Measurements from ENCODE around the gene STX10. TPM values are rescaled to one million over a fixed set of nuclear protein-coding genes. Genes with fewer than 3 reads are reported as not detected.

STX10 gene
- total and polyA plus RNA-seq, 2 donors (not counting 3 experiments of a cell fraction or from before 2014, with no cell fraction given): 63.1 to 91.6 TPM

DNA sequence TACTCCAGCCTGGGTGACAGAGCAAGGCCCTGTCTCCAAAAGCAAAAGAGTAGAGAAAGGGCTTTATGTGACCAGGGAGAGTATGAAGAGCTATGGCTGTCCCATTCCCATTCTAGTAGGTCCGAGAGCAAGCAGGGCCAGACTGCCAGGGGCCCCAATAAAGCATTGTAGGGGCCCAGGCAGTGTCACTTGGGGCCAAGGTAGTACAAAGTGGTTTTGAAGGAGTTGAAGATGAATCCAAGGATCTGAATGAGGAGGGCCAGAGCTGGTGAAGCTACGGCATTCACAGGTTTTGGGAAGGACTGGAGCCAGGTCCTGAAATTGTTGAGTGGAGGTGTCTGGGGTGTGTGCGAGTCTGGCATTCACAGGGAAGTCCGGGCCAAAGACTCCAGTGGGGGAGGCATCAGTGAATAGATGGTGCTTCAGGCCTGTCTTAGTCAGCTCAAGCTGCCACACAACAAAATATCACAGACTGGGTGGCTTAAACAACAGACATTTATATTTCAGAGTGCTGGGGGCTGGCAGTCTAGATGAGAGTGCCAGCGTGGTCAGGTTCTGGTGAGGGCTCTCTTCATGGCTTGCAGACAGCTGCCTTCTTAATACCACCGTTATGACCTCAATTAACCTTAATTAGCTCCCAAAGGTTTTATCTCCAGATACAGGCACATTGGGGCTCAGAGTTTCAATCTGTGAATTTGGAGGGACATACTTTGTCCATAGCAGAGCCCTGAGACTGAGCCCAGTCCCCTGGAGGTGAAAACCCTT is 22.2 kb downstream of the STX10 start:
- Histone ChIP-seq H3K4me1 (ENCODE audit: control insufficient read depth, extremely low read depth, insufficient read depth, low read length) (no peaks in the 10 kb centered on the region), H3K27ac (ENCODE audit: insufficient read depth, low read depth, low read length) (no peak overlapping the region), H3K9ac (replicated peaks; ENCODE audit: extremely low read depth, insufficient read depth, low read length) (no peak overlapping the region), H3K27me3 (ENCODE audit: control insufficient read depth in 2 of 2, insufficient read depth in 2 of 2, low read length in 2 of 2) (no peaks in the 10 kb centered on the region), H3K4me2 (ENCODE audit: insufficient read depth, low read length) (no peak overlapping the region), H3K9me3 (replicated peaks; ENCODE audit: control insufficient read depth, insufficient read depth, low read length) (no peaks in the 10 kb centered on the region), H2AFZ (ENCODE audit: low read depth, low read length) (no peak overlapping the region), H4K20me1 (replicated peaks; ENCODE audit: control insufficient read depth, extremely low read depth, insufficient read depth, low read length) (no peaks in the 10 kb centered on the region), H3K79me2 (ENCODE audit: control insufficient read depth, insufficient read depth, low read length) (peaks cover 82% of the 10 kb centered on the region), H3K36me3 (ENCODE audit: control insufficient read depth in 2 of 2, extremely low read depth in 1 of 2, insufficient read depth in 2 of 2, low read length in 2 of 2) (peaks cover 0 to 6% of the 10 kb centered on the region in 2 experiments), H3K9me1 (replicated peaks; ENCODE audit: control insufficient read depth, extremely low read depth, insufficient read depth, low read length) (no peaks in the 10 kb centered on the region), H3K4me3 (replicated peaks in 1 of 3; ENCODE audit: insufficient read depth in 1 of 3, low read depth in 1 of 3, low read length in 3 of 3) (no peak overlapping the region)
- POLR2A ChIA-PET: no interaction called here
- FAIRE-seq (no peak), DNase-seq (ENCODE audit: low read depth, low spot score) (no peak)
- BruUV-seq (replicated peaks): no TSS peak
- intact Hi-C loops (cut with micrococcal nuclease) (no loop called here), dilution Hi-C loops (cut with MboI; ENCODE audit: extremely low pct_ligation_motif_present, low sequenced_read_pairs) (no loop called here)
- CTCF ChIA-PET: interaction anchor here (0.8 to 1.6 kb wide), 6 partner anchors 9 to 150 kb away, joined by 3 to 8 read pairs (median 4); no protein-coding TSS in a partner anchor
- TF ChIP-seq EZH2 (IDR thresholded peaks at IDR 0.05; ENCODE audit: borderline replicate concordance, low read depth, low read length, severe bottlenecking) (no peak), POLR2AphosphoS5 (IDR thresholded peaks at IDR 0.05; ENCODE audit: insufficient read depth, low read depth, low read length) (no peak)

- no peak for TF ChIP-seq EZH2 (IDR thresholded peaks at IDR 0.05; ENCODE audit: borderline replicate concordance, low read depth, low read length, severe bottlenecking)
- no peak for TF ChIP-seq GATA2 (IDR thresholded peaks at IDR 0.05; ENCODE audit: insufficient read depth, insufficient read length, low read depth, low read length)
- TF ChIP-seq MYC (IDR thresholded peaks at IDR 0.05; ENCODE audit: low read depth, low read length): no peak
- TF ChIP-seq FOS (IDR thresholded peaks at IDR 0.05; ENCODE audit: borderline replicate concordance, insufficient read depth, low read length): no peak
- no peak for TF ChIP-seq POLR2A (IDR thresholded peaks at IDR 0.05; ENCODE audit: low read depth, low read length)
- TF ChIP-seq POLR2AphosphoS5 (IDR thresholded peaks at IDR 0.05; ENCODE audit: insufficient read depth, low read depth, low read length): no peak
- TF ChIP-seq CTCF (IDR thresholded peaks at IDR 0.05; ENCODE audit: extremely low read depth in 1 of 2, insufficient read depth in 1 of 2, low read depth in 1 of 2, low read length in 2 of 2): no peak
- no peak for TF ChIP-seq JUN (IDR thresholded peaks at IDR 0.05; ENCODE audit: borderline replicate concordance, insufficient read depth, insufficient read length, low read depth)
- no peak for TF ChIP-seq MAX (IDR thresholded peaks at IDR 0.05; ENCODE audit: insufficient read depth, insufficient read length)
- Histone ChIP-seq H4K20me1 (replicated peaks; ENCODE audit: control insufficient read depth, extremely low read depth, insufficient read depth, low read length) (no peaks in the 10 kb centered on the region), H3K4me1 (ENCODE audit: control insufficient read depth, extremely low read depth, insufficient read depth, low read length) (no peaks in the 10 kb centered on the region), H3K79me2 (ENCODE audit: control insufficient read depth, insufficient read depth, low read length) (peaks cover 84% of the 10 kb centered on the region), H3K9me1 (replicated peaks; ENCODE audit: control insufficient read depth, extremely low read depth, insufficient read depth, low read length) (no peaks in the 10 kb centered on the region), H3K9me3 (replicated peaks; ENCODE audit: control insufficient read depth, insufficient read depth, low read length) (no peaks in the 10 kb centered on the region), H3K36me3 (ENCODE audit: control insufficient read depth in 2 of 2, extremely low read depth in 1 of 2, insufficient read depth in 2 of 2, low read length in 2 of 2) (peaks cover 0 to 6% of the 10 kb centered on the region in 2 experiments), H3K9ac (replicated peaks; ENCODE audit: extremely low read depth, insufficient read depth, low read length) (no peak overlapping the region), H3K27me3 (ENCODE audit: control insufficient read depth in 2 of 2, insufficient read depth in 2 of 2, low read length in 2 of 2) (no peaks in the 10 kb centered on the region), H3K4me2 (ENCODE audit: insufficient read depth, low read length) (no peak overlapping the region), H3K4me3 (replicated peaks in 1 of 3; ENCODE audit: insufficient read depth in 1 of 3, low read depth in 1 of 3, low read length in 3 of 3) (no peak overlapping the region), H3K27ac (ENCODE audit: insufficient read depth, low read depth, low read length) (no peak overlapping the region), H2AFZ (ENCODE audit: low read depth, low read length) (no peak overlapping the region)
- BruUV-seq (replicated peaks): no TSS peak
- CTCF ChIA-PET: interaction anchor here (0.6 to 1.5 kb wide), 3 partner anchors 26 to 149 kb away, joined by 3 to 8 read pairs (median 6); no protein-coding TSS in a partner anchor
- intact Hi-C loops (cut with micrococcal nuclease): no loop called here
- POLR2A ChIA-PET: no interaction called here
- FAIRE-seq (no peak), DNase-seq (ENCODE audit: low read depth, low spot score) (no peak)
- dilution Hi-C loops (cut with MboI; ENCODE audit: extremely low pct_ligation_motif_present, low sequenced_read_pairs): no loop called here
Measured at GRCh38 chr19:13127051-13127450, 23.1 kb downstream of the STX10 start.

All from endothelial cell of umbilical vein (primary cell).